HEK293 (cell line): ENCODE results near the gene GRM5.

Source experiments
- CTCF ChIA-PET: fragments of 350-600 bp; formaldehyde crosslinking; extraction: SDS; loops from one replicate; lab custom pipeline; 2021; ENCODE audit warnings: antibody characterized with exemption; lab: Yijun Ruan, JAX
- POLR2A ChIA-PET: fragments of 300-600 bp; formaldehyde crosslinking; extraction: SDS; loops from one replicate; lab custom pipeline; 2020; ENCODE audit warnings: antibody characterized with exemption, inconsistent platforms; lab: Yijun Ruan, JAX
- H3K27ac ChIP-seq: fragments of 200-500 bp; sonication (Bioruptor generic); 2 replicates; pipeline ENCODE4 v1.5.1; 2014; ENCODE audit warnings: low read depth, low read length, control low read depth, inconsistent platforms; ENCODE audit errors: extremely low read depth
- H3K36me3 ChIP-seq, 2 experiments: fragments of 200-500 bp in 1 of 2; sonication (Bioruptor generic) in 1 of 2; 1 replicate in 1 of 2; 2 replicates in 1 of 2; pipeline ENCODE4 v1.5.1; 2014 to 2017; ENCODE audit warnings: inconsistent platforms in 2 of 2, low read length in 2 of 2; ENCODE audit not compliant: control insufficient read depth in 2 of 2, insufficient read depth in 1 of 2
- H3K4me1 ChIP-seq: fragments of 200-500 bp; sonication (Bioruptor generic); 2 replicates; pipeline ENCODE4 v1.5.1; 2014; ENCODE audit warnings: mild to moderate bottlenecking, low read length, inconsistent platforms; ENCODE audit not compliant: control insufficient read depth, insufficient read depth
- H3K4me3 ChIP-seq: 2 replicates; pipeline ENCODE4 v1.5.1; 2011; ENCODE audit warnings: low read depth, mild to moderate bottlenecking, control low read depth, low read length, moderate library complexity
- H3K9me3 ChIP-seq: fragments of 200-500 bp; sonication (Bioruptor generic); 2 replicates; pipeline ENCODE4 v1.5.1; 2014; ENCODE audit warnings: low read depth, low read length, inconsistent platforms; ENCODE audit not compliant: control insufficient read depth, insufficient read depth
- CTCF ChIP-seq: fragments of 450-650 bp; formaldehyde crosslinking; IDR thresholded peaks from 2 replicates; pipeline ENCODE4 v1.5.1; 2016; ENCODE audit warnings: missing biosample characterization, missing genetic modification characterization
- MEIS1 ChIP-seq: sonication (generic); formaldehyde crosslinking; IDR thresholded peaks from 2 replicates; pipeline ENCODE4 v1.8.1; 2022; ENCODE audit warnings: missing genetic modification reagents, mild to moderate bottlenecking, borderline replicate concordance
- OSR2 ChIP-seq: fragments of 450-650 bp; formaldehyde crosslinking; IDR thresholded peaks from 2 replicates; pipeline ENCODE4 v1.5.1; 2016; ENCODE audit warnings: missing biosample characterization, missing genetic modification characterization
- SP7 ChIP-seq: fragments of 450-650 bp; formaldehyde crosslinking; IDR thresholded peaks from 2 replicates; pipeline ENCODE4 v1.5.1; 2016; ENCODE audit warnings: missing biosample characterization, missing genetic modification characterization
- WT1 ChIP-seq: fragments of 450-650 bp; formaldehyde crosslinking; IDR thresholded peaks from 2 replicates; pipeline ENCODE4 v1.5.1; 2016; ENCODE audit warnings: missing biosample characterization, missing genetic modification characterization
- ZBTB7A ChIP-seq: fragments of 450-650 bp; formaldehyde crosslinking; IDR thresholded peaks from 2 replicates; pipeline ENCODE4 v1.5.1; 2016; ENCODE audit warnings: low read depth, missing biosample characterization, missing genetic modification characterization
- ZIC2 ChIP-seq: fragments of 450-650 bp; formaldehyde crosslinking; IDR thresholded peaks from 2 replicates; pipeline ENCODE4 v1.5.1; 2016; ENCODE audit warnings: missing biosample characterization, missing genetic modification characterization
- ZNF292 ChIP-seq: fragments of 450-650 bp; formaldehyde crosslinking; IDR thresholded peaks from 2 replicates; pipeline ENCODE4 v1.5.1; 2016; ENCODE audit warnings: low read depth, missing biosample characterization, missing genetic modification characterization, borderline replicate concordance
- ZNF350 ChIP-seq: fragments of 450-650 bp; formaldehyde crosslinking; IDR thresholded peaks from 2 replicates; pipeline ENCODE4 v1.5.0; 2017; ENCODE audit warnings: missing biosample characterization, mild to moderate bottlenecking, missing genetic modification characterization
- ZNF433 ChIP-seq: fragments of 450-650 bp; formaldehyde crosslinking; IDR thresholded peaks from 2 replicates; pipeline ENCODE4 v1.5.1; 2016; ENCODE audit warnings: missing biosample characterization, missing genetic modification characterization, low read depth
- ZNF48 ChIP-seq: fragments of 450-650 bp; formaldehyde crosslinking; IDR thresholded peaks from 2 replicates; pipeline ENCODE4 v1.5.1; 2016; ENCODE audit warnings: missing biosample characterization, missing genetic modification characterization
- ZNF624 ChIP-seq: fragments of 450-650 bp; formaldehyde crosslinking; IDR thresholded peaks from 2 replicates; pipeline ENCODE4 v1.5.1; 2017; ENCODE audit warnings: missing biosample characterization, missing genetic modification characterization
- ZNF654 ChIP-seq: fragments of 450-650 bp; formaldehyde crosslinking; IDR thresholded peaks from 2 replicates; pipeline ENCODE4 v1.5.1; 2016; ENCODE audit warnings: low read depth, missing biosample characterization, missing genetic modification characterization
- ZNF660 ChIP-seq: fragments of 450-650 bp; IDR thresholded peaks from 2 replicates; pipeline ENCODE4 v1.5.1; 2018; ENCODE audit warnings: missing biosample characterization, mild to moderate bottlenecking, missing genetic modification characterization
- ZXDB ChIP-seq: fragments of 450-650 bp; formaldehyde crosslinking; IDR thresholded peaks from 2 replicates; pipeline ENCODE4 v1.5.1; 2016; ENCODE audit warnings: missing biosample characterization, missing genetic modification characterization
- TF ChIP-seq, protein P1 (sequence below): fragments of 450-650 bp; formaldehyde crosslinking; IDR thresholded peaks from 2 replicates; pipeline ENCODE4 v1.5.1; 2016; ENCODE audit warnings: missing biosample characterization, missing genetic modification characterization
- TF ChIP-seq, protein P2 (sequence below): fragments of 450-650 bp; formaldehyde crosslinking; IDR thresholded peaks from 2 replicates; pipeline ENCODE4 v1.5.1; 2017; ENCODE audit warnings: missing biosample characterization, missing genetic modification characterization
- TF ChIP-seq, protein P3 (sequence below): fragments of 450-650 bp; formaldehyde crosslinking; IDR thresholded peaks from 2 replicates; pipeline ENCODE4 v1.5.1; 2016; ENCODE audit warnings: missing biosample characterization, missing genetic modification characterization

Gene GRM5

GRCh38 chr11:88555018-88555828, 510.6 kb downstream of the GRM5 start:
- no peak overlapping the region for H3K4me3 ChIP-seq

GRCh38 chr11:88553204-88553603, 512.6 kb downstream of the GRM5 start:
- CTCF ChIA-PET = interaction anchor here (0.6 to 2.8 kb wide), 17 partner anchors 10 to 1220 kb away, joined by 3 to 46 read pairs (median 3); no protein-coding TSS in a partner anchor
- H3K4me1 ChIP-seq = peaks cover 2% of the 10 kb centered on the region; the same call in 1 of the 2 replicates
- H3K27ac ChIP-seq = no peak overlapping the region
- TF ChIP-seq, protein P1, sequence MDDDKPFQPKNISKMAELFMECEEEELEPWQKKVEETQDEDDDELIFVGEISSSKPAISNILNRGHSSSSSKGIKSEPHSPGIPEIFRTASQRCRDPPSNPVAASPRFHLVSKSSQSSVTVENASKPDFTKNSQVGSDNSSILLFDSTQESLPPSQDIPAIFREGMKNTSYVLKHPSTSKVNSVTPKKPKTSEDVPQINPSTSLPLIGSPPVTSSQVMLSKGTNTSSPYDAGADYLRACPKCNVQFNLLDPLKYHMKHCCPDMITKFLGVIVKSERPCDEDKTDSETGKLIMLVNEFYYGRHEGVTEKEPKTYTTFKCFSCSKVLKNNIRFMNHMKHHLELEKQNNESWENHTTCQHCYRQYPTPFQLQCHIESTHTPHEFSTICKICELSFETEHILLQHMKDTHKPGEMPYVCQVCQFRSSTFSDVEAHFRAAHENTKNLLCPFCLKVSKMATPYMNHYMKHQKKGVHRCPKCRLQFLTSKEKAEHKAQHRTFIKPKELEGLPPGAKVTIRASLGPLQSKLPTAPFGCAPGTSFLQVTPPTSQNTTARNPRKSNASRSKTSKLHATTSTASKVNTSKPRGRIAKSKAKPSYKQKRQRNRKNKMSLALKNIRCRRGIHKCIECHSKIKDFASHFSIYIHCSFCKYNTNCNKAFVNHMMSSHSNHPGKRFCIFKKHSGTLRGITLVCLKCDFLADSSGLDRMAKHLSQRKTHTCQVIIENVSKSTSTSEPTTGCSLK = no peak
- no peak for TF ChIP-seq ZXDB (tag by site-specific recombination)
- no peak for TF ChIP-seq ZNF433
- no peak for TF ChIP-seq ZNF660
- no peak for TF ChIP-seq ZIC2 (tag by site-specific recombination)
- no peak for TF ChIP-seq ZNF624 (tag by site-specific recombination)
- TF ChIP-seq, all 188 proteins: peak for 0
- POLR2A ChIA-PET = no interaction called here
- H3K4me3 ChIP-seq = no peak overlapping the region
- no peaks in the 10 kb centered on the region for H3K36me3 ChIP-seq
- no peaks in the 10 kb centered on the region for H3K9me3 ChIP-seq

More at GRCh38 chr11:88555018-88555828, 510.6 kb downstream of the GRM5 start:
- Histone ChIP-seq H3K36me3 (no peaks in the 10 kb centered on the region), H3K9me3 (no peaks in the 10 kb centered on the region), H3K4me1 (peaks cover 2% of the 10 kb centered on the region; the same call in 1 of the 2 replicates), H3K27ac (no peak overlapping the region)
- TF ChIP-seq OSR2 (tag by site-specific recombination) = no peak
- TF ChIP-seq, protein P2, sequence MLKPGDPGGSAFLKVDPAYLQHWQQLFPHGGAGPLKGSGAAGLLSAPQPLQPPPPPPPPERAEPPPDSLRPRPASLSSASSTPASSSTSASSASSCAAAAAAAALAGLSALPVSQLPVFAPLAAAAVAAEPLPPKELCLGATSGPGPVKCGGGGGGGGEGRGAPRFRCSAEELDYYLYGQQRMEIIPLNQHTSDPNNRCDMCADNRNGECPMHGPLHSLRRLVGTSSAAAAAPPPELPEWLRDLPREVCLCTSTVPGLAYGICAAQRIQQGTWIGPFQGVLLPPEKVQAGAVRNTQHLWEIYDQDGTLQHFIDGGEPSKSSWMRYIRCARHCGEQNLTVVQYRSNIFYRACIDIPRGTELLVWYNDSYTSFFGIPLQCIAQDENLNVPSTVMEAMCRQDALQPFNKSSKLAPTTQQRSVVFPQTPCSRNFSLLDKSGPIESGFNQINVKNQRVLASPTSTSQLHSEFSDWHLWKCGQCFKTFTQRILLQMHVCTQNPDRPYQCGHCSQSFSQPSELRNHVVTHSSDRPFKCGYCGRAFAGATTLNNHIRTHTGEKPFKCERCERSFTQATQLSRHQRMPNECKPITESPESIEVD (tag by site-specific recombination) = 0 out of 2 replicates have a peak, but pooled peaks have one; percentile 15
- CTCF ChIA-PET = interaction anchor here (1.5 kb wide), 1 partner anchor 538 kb away, joined by 4 read pairs; no protein-coding TSS in a partner anchor
- POLR2A ChIA-PET = no interaction called here

DNA sequence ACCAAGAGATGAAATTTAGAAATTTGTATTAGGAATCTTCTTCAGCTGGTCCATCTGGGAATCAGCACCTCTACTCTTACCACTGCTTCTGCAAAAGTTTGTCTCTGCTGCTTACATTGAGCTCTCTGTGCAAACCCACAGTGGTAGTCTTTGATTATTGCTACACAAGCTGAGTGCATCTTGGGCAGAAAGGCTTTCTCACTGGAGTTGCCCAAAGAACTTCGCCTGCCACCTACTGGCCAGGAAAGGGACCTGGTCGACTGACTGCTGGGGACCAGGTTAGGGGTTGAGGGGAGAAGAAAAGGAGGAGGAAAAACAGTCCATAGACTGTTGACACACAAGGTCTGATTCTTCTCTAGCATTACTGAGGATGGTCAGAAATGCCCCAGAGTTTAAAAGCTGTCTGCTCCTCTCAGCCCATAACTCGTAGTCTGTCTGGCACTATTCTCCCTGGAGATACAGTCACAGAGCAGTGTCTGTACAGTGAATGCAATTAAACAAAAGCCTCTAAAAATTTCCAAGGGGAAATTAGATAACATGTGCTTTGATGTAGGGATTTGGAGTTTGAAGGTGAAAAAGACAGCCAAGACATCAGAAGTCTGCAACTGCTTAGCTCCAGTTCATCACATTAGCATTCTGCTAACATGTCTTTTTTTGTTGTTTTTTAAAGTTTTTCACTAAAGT, 513.3 kb downstream of the GRM5 start:
- Histone ChIP-seq H3K36me3 (no peaks in the 10 kb centered on the region), H3K9me3 (no peaks in the 10 kb centered on the region), H3K27ac (no peak overlapping the region), H3K4me3 (no peak overlapping the region), H3K4me1 (peaks cover 2% of the 10 kb centered on the region; the same call in 1 of the 2 replicates)
- TF ChIP-seq, protein P3, sequence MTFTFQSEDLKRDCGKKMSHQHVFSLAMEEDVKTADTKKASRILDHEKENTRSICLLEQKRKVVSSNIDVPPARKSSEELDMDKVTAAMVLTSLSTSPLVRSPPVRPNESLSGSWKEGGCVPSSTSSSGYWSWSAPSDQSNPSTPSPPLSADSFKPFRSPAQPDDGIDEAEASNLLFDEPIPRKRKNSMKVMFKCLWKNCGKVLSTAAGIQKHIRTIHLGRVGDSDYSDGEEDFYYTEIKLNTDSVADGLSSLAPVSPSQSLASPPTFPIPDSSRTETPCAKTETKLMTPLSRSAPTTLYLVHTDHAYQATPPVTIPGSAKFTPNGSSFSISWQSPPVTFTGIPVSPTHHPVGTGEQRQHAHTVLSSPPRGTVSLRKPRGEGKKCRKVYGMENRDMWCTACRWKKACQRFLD (tag by site-specific recombination) = no peak
- TF ChIP-seq ZNF48 (tag by site-specific recombination) (no peak), ZNF654 (tag by site-specific recombination) (peak; percentile 68), CTCF (tag by site-specific recombination) (peak; percentile 19; the same call in 1 of the 2 replicates), ZNF292 (tag by site-specific recombination) (no peak), MEIS1 (CRISPR knock-in tag) (no peak), OSR2 (tag by site-specific recombination) (no peak), WT1 (no peak), SP7 (no peak), ZBTB7A (tag by site-specific recombination) (no peak), ZNF350 (tag by site-specific recombination) (no peak)
- ChIA-PET POLR2A (no interaction called here), CTCF (interaction anchor here (0.6 to 2.8 kb wide), 32 partner anchors 9 to 1219 kb away, joined by 3 to 46 read pairs (median 3); no protein-coding TSS in a partner anchor)
